NT2/D1 (cell line): ENCODE data around the gene PAPSS2.

Source experiments
- SUZ12 ChIP-seq: IDR thresholded peaks from 2 replicates; pipeline ENCODE4 v1.6.1; 2011; ENCODE audit not compliant: insufficient read length, insufficient read depth; ENCODE audit errors: extremely low read depth
- YY1 ChIP-seq: IDR thresholded peaks from 2 replicates; pipeline ENCODE4 v1.6.1; 2011; ENCODE audit not compliant: insufficient read length, insufficient read depth
- ZNF274 ChIP-seq: IDR thresholded peaks from 2 replicates; pipeline ENCODE4 v1.6.1; 2011; ENCODE audit warnings: mild to moderate bottlenecking, low read depth, low read length

GRCh38 chr10:87776328-87776727 is 116.7 kb downstream of the PAPSS2 start:
- TF ChIP-seq YY1 (no peak), ZNF274 (no peak), SUZ12 (no peak)
